NOMO-1 treated with dmso at 0.1 percent for 144 hours (cell line): ENCODE results near the gene FGD4.
"Not testable (repeated sequence)": the region's sequence is repeated elsewhere in the genome, so short reads cannot be mapped to it uniquely, and the experiment has no call there.

ENCODE experiments used
- DNase-seq: peaks from one replicate; lab custom pipeline; 2025; ENCODE audit not compliant: unreplicated experiment; lab: John Stamatoyannopoulos, UW

The FGD4 gene

GRCh38 chr12:32548691-32549281 is 149.4 kb downstream of the FGD4 start:
- DNase-seq, result no peak

DNA sequence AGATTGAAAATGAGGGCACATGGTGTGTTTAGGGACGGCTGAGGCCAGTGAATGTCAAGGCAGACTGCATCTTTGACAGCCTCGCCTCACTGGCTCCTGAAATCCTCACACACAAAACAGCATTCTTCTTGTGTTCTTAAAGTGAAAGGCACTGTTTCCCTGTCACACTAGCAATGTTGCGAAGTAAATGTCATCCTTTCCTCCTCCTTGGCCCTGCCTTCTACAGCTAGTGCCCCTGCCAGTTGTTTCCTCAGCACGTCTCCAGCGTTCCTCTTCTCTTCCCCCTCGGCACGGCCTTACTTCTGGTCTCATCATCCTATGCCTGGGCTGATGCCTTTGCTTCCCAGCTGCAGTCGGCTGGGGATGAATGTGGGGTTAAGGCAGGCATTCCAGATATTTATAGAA is 150.3 kb downstream of the FGD4 start:
- DNase-seq, result no peak

DNA sequence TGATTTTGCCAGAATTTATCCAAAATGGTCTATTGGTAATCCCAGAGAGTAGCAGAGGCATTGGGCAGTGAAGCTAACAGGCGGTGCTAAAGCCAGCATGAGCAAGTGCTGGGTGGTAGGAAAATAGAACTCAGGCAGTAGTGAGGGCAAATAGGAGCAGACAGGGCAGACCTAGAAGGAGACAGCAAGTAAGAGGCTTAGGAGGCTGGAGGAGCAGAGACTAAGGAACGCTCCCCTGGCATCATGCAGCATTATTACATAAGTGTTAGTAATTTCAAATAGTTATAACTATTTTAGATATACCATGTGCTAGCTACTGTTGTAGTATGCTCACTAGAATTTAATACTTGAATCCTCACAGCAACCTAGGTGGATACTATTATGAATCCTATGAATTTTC is 151.7 kb downstream of the FGD4 start:
- no peak for DNase-seq

GRCh38 chr12:32558903-32559302 is 159.5 kb downstream of the FGD4 start:
- peak; percentile 15 for DNase-seq

- DNase-seq, result no peak
Measured at GRCh38 chr12:32559434-32559833, 160.1 kb downstream of the FGD4 start.

- no peak for DNase-seq
Measured at GRCh38 chr12:32560520-32560919, 161.2 kb downstream of the FGD4 start.

GRCh38 chr12:32561931-32562341 is 162.6 kb downstream of the FGD4 start:
- DNase-seq, result no peak

DNA sequence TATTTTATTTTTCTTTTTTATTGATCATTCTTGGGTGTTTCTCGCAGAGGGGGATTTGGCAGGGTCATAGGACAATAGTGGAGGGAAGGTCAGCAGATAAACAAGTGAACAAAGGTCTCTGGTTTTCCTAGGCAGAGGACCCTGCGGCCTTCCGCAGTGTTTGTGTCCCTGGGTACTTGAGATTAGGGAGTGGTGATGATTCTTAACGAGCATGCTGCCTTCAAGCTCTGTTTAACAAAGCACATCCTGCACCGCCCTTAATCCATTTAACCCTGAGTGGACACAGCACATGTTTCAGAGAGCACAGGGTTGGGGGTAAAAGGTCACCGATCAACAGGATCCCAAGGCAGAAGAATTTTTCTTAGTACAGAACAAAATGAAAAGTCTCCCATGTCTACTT is 163.1 kb downstream of the FGD4 start:
- DNase-seq, result not testable (repeated sequence)

DNA sequence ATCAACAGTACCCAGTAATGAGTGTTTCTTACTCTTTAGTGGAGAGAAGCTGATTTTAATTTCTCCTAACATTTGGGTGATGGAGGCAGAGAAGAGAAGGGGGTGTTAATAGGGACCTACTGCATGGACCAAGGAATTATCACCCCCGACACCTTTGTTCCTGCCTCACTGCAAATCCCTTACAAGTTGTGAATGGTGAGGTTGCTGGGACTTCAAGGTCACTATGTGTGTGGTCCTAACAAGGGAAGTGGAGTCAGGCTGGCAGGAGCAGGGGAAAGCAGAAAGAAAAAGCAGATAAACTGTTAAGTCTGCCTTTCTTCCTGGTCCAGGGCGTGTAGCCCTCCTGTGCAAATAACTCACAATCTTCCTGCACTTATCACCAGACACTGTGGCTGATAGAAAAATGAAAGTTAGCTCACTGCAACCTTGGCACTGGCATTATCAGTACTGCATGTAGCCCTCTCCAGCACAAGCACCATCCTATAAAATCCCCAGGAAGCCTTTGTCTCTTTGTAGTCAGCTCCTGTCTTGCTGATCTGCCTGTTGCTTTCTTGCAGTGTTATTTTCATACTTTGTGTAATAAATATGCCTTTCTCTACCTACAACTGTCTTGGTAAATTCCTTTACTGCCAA is 167.4 kb downstream of the FGD4 start:
- DNase-seq, result no peak

GRCh38 chr12:32567296-32567674 is 167.9 kb downstream of the FGD4 start:
- no peak for DNase-seq

DNA sequence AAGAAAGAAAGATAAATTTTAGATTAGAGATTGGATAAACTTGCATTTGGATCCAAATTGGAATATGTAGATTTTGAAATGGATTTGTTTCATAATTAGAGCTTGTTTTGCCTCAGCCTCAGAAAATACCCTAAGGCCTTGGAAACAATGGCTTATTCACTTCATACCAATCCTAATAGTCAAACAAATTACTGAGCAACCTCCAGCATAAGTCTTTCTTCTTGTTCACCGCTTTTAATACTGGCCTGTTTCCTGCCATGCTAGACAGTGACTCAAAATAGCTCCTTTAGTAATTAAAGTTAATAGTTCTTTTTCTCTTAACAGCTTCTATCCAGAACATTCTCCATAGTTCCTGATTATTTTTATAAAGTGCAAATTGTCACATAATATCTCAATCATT is 168.9 kb downstream of the FGD4 start:
- DNase-seq, result no peak

DNA sequence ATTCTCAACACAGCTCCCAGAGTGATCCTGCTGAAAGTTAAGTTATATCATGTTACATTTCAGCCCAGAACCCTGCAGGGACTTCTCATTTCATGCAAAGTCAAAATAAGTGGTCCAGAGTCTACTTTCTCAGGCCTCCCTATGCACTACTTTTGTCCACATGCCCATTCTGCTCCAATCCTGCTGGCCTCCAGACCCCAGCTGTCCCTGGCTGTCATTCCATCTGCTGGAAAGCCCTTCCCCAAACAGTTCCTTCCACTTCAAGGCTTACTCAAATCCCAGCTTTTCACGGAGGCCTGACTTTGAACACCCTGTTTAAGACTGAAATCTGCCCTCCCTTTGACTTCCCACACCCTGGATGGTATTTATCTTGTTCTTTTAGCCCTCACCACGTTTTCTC is 169.9 kb downstream of the FGD4 start:
- DNase-seq, result no peak

GRCh38 chr12:32574585-32574984 is 175.2 kb downstream of the FGD4 start:
- no peak for DNase-seq

- no peak for DNase-seq
Measured at GRCh38 chr12:32577328-32577727, 178.0 kb downstream of the FGD4 start.

DNA sequence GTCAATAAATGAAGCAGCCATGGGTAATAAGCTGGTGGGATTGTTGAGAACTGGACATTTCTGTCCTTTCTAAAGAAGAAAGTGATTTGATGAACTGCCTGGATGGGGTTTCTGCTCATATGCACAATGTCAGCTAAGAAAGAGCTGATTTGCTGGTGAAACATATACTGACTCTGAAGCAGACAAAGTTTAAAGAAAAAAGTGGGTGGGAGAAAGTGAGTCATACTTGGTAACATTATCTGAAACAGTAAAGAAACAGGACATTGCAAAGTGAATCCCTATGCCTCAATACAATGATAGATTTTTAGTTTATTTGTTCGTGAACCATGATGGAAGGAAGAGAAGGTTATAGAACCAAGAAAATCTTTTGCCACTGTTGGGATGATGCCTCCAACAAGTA is 184.2 kb downstream of the FGD4 start:
- no peak for DNase-seq

GRCh38 chr12:32585680-32586079 is 186.3 kb downstream of the FGD4 start:
- no peak for DNase-seq

DNA sequence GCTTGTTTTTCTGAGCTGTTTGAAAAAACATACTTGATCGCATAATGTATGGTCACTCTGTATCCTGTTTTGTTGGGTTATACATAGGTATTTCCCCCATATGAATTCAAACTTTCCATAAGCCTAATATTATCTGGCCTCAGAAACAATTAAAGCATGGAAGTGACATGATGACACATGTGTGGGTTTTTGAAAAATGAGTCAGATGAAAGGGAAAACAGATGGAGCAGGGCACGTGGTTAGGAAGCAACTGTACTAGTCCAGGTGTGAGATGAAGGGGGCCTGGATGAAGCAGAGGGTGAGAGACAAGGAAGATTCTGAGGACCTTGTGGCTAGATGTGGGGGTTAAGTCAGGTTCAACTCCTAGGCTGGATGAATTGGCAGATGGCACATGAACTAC is 187.0 kb downstream of the FGD4 start:
- no peak for DNase-seq

- peak; percentile 77 for DNase-seq
Measured at GRCh38 chr12:32587581-32588495, 188.5 kb downstream of the FGD4 start.

DNA sequence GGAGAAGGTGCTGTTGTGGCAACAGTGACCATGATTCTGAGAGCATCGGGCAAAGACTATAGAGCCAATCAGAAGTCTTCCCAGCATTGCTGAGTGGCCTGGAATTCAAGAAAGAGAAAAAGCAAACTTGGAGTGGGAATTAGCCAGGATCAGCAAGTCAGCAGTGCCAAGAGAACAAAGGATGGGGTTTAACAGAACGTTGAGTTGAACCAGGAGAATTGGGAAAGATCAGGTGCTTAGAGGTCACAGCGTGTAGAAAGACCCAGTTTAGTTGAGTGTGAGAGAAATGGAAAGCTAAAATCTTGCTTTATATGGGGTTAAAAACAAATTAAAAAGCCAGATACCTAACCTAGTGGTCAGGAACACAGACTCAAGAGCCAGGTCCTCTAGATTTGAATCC is 189.2 kb downstream of the FGD4 start:
- DNase-seq, result no peak

GRCh38 chr12:32589165-32589865 is 190.0 kb downstream of the FGD4 start:
- peak; percentile 90 for DNase-seq

GRCh38 chr12:32595251-32595650 is 195.9 kb downstream of the FGD4 start:
- no peak for DNase-seq

DNA sequence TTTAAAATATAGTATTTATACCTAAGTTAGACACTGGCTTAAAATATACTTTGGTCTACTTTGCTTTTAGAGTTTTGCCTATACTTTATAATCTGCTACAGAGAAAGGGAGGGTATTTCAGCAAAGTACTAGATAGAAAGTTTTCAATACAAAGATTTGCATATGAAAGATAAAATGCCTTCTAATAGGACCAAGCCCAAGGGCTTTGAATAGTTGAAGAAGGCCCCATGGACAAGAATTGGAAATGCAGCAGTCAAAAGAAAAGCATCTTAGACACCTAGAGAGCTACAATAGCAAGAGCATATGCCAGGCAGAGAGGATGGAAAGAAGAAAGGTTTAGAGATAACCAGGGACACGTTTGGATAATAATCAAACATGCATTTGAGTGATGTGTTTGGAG is 196.7 kb downstream of the FGD4 start:
- DNase-seq, result no peak
